ENCODE measurements around the gene EPB41.

DNA sequence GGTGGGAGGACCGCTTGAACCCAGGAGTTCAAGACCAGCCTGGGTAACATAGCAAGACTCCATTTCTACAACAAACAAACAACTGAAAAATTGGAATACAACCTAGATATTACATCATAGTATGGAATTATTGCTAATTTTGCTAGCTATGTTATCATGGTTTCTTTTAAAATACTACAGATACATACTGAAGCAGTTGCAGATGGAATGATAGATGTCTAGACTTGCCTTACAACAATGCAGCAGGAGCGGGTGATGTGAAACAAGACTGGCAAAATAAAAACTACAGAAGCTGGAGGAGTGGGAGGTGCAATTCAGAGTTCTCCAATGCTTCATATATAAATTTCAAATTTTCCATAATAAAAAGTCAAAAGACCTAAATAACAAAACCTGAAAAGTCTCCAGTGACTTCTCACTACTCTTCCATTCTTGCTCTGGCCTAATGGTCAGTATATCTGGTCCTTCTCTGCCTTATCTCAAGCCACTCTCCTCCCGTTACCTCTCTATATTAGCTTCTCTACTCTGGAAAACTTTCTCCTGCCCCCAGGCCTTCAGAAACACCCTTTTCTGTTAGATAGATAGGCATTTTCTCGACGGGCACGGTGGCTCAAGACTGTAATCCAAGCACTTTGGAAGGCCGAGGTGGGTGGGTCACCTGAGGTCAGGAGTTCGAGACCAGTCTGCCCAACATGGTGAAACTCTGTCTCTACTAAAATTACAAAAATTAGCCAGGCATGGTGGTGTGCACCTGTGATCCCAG lies 237.9 kb downstream of the EPB41 start:
- TF ChIP-seq, protein P1, sequence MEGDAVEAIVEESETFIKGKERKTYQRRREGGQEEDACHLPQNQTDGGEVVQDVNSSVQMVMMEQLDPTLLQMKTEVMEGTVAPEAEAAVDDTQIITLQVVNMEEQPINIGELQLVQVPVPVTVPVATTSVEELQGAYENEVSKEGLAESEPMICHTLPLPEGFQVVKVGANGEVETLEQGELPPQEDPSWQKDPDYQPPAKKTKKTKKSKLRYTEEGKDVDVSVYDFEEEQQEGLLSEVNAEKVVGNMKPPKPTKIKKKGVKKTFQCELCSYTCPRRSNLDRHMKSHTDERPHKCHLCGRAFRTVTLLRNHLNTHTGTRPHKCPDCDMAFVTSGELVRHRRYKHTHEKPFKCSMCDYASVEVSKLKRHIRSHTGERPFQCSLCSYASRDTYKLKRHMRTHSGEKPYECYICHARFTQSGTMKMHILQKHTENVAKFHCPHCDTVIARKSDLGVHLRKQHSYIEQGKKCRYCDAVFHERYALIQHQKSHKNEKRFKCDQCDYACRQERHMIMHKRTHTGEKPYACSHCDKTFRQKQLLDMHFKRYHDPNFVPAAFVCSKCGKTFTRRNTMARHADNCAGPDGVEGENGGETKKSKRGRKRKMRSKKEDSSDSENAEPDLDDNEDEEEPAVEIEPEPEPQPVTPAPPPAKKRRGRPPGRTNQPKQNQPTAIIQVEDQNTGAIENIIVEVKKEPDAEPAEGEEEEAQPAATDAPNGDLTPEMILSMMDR (IDR thresholded peaks at IDR 0.05): no peak
- TF ChIP-seq POLR2A (IDR thresholded peaks at IDR 0.05): no peak

All from esophagus squamous epithelium (tissue), 4 donors.